ENCODE measurements around the gene GTSF1L. TPM values are rescaled to one million over a fixed set of nuclear protein-coding genes. Genes with fewer than 3 reads are reported as not detected.

GTSF1L gene
- total RNA-seq, 1 experiment from 2014 or later: not detected

DNA sequence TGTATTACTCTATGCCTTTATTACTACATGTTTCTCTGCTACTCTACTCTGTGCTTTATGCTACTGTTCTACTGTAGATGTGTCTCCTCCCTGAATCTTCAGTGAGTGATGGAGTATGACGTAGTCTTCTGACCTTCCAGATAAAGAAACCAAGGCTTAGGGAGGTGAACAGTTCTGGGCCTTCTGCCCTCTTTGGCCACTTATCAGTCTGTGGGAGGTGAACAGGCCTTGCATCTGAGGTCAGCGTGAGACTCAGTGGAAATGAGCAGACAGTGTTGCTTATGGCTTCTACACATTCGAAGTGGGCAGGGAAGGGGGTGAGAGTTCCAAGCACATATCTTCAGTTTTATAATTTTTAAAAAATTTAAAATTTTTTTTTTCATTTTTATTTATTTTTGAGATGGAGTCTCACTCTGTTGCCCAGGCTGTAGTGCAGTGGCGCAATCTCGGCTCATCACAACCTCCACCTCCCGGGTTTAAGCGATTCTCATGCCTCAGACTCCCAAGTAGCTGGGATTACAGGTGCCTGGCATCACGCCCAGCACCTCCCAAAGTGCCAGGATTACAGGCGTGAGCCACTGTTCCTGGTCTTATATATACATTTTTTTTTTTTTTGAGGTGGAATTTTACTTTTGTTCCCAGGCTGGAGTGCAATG, 35.7 kb downstream of the GTSF1L start:
- H3K9me3 ChIP-seq (replicated peaks): no peaks in the 10 kb centered on the region
- no peaks in the 10 kb centered on the region for H3K4me1 ChIP-seq (replicated peaks)
- H3K4me3 ChIP-seq: no peak overlapping the region
- no peaks in the 10 kb centered on the region for H3K27me3 ChIP-seq (replicated peaks)
- no peak overlapping the region for H3K27ac ChIP-seq
- H3K36me3 ChIP-seq: peaks cover 67% of the 10 kb centered on the region
- DNase-seq (ENCODE audit: low read depth in 1 of 2, low spot score in 2 of 2): no peak

DNA sequence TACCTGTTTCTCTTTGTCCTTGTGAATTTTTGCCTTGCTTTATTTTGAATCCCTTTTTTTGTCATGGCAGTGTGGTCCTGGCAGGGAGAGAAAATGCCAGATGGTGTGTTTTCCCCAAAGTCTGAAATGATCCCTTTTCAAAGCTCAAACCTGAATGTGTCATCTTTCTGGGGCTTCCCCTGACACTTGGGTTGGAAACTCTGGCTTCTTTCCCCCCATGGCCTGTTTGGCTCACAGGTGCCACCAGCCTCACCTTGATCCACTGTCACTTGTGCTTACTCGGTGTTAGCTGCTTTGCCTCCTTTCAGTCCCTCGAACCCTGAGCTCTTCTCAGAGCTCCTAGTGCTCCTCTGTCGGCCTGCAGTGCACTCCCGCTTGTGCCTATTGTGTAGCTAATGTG, 37.6 kb downstream of the GTSF1L start:
- Histone ChIP-seq H3K27ac (no peak overlapping the region), H3K4me1 (replicated peaks) (no peaks in the 10 kb centered on the region), H3K36me3 (peaks cover 69% of the 10 kb centered on the region), H3K27me3 (replicated peaks) (no peaks in the 10 kb centered on the region), H3K4me3 (no peak overlapping the region), H3K9me3 (replicated peaks) (no peaks in the 10 kb centered on the region)
- DNase-seq (ENCODE audit: low read depth in 1 of 2, low spot score in 2 of 2): no peak

GRCh38 chr20:43686820-43687219, 40.0 kb downstream of the GTSF1L start:
- H3K9me3 ChIP-seq (replicated peaks): no peaks in the 10 kb centered on the region
- no peaks in the 10 kb centered on the region for H3K4me1 ChIP-seq (replicated peaks)
- no peaks in the 10 kb centered on the region for H3K27me3 ChIP-seq (replicated peaks)
- H3K4me3 ChIP-seq: no peak overlapping the region
- H3K36me3 ChIP-seq: peaks cover 67% of the 10 kb centered on the region
- no peak overlapping the region for H3K27ac ChIP-seq
- no peak for DNase-seq (ENCODE audit: low read depth in 1 of 2, low spot score in 2 of 2)

GRCh38 chr20:43682446-43682845, 44.4 kb downstream of the GTSF1L start:
- H3K4me3 ChIP-seq: no peak overlapping the region
- H3K36me3 ChIP-seq: peaks cover 57% of the 10 kb centered on the region
- peaks cover under 1% of the 10 kb centered on the region; the same call in 1 of the 2 replicates for H3K4me1 ChIP-seq (replicated peaks)
- no peaks in the 10 kb centered on the region for H3K27me3 ChIP-seq (replicated peaks)
- H3K27ac ChIP-seq: no peak overlapping the region
- H3K9me3 ChIP-seq (replicated peaks): no peaks in the 10 kb centered on the region
- DNase-seq (ENCODE audit: low read depth in 1 of 2, low spot score in 2 of 2): no peak

- Histone ChIP-seq H3K27ac (no peak overlapping the region), H3K4me3 (no peak overlapping the region), H3K4me1 (replicated peaks) (peaks cover 5% of the 10 kb centered on the region; the same call in 1 of the 2 replicates), H3K27me3 (replicated peaks) (no peaks in the 10 kb centered on the region), H3K36me3 (peaks cover 56% of the 10 kb centered on the region), H3K9me3 (replicated peaks) (no peaks in the 10 kb centered on the region)
- no peak for DNase-seq (ENCODE audit: low read depth in 1 of 2, low spot score in 2 of 2)
These were observed 44.8 kb downstream of the GTSF1L start for GRCh38 chr20:43681991-43682410.

- Histone ChIP-seq H3K36me3 (peaks cover 51% of the 10 kb centered on the region), H3K27ac (no peak overlapping the region), H3K27me3 (replicated peaks) (no peaks in the 10 kb centered on the region)
These were observed 45.3 kb downstream of the GTSF1L start for GRCh38 chr20:43681468-43681942.

DNA sequence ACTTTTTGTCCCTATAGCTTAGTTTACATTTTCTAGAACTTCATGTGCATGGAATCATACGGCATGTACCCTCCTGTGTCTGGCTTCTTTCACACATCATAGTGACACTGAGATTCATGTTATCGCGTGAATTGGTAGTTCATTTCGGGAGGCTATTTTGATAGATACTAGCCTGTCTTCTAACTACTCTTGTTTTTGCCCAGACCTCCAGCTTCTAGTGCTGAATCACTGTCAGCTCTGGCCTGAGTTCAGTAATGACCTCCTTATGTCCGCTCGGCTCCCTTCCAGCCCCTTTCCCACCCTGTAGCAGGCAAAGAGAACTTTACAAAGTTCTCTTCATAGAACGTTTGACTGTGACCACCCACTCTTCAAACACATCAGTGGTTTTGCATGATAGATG, 45.8 kb downstream of the GTSF1L start:
- Histone ChIP-seq H3K4me1 (replicated peaks) (peaks cover 12% of the 10 kb centered on the region), H3K27me3 (replicated peaks) (no peaks in the 10 kb centered on the region), H3K4me3 (no peak overlapping the region), H3K27ac (no peak overlapping the region), H3K36me3 (peaks cover 50% of the 10 kb centered on the region), H3K9me3 (replicated peaks) (no peaks in the 10 kb centered on the region)
- no peak for DNase-seq (ENCODE audit: low read depth in 1 of 2, low spot score in 2 of 2)

More at GRCh38 chr20:43681468-43681942, 45.3 kb downstream of the GTSF1L start:
- Histone ChIP-seq H3K4me1 (replicated peaks) (peaks cover 9% of the 10 kb centered on the region), H3K4me3 (no peak overlapping the region), H3K9me3 (replicated peaks) (no peaks in the 10 kb centered on the region)
- DNase-seq (ENCODE audit: low read depth in 1 of 2, low spot score in 2 of 2): no peak

DNA sequence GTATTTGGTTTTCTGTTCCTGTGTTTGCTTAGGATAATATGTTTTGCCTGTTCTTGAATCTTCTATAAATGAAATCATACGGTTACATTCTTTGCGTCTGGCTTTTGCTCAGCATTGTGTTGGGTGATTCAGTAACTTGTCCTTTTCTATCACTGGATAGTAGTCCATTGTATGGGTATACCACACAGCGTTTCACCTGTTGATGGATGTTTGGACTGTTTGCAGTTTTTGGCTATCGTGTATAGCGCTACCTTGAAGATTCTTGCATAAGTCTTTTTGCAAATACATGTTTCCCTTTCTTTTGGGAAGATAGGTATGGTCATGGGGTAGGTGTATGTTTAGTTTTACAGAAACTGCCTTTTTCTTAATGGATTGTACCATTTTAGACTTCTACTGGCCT, 50.4 kb downstream of the GTSF1L start:
- peaks cover 12% of the 10 kb centered on the region for H3K4me1 ChIP-seq (replicated peaks)
- H3K27me3 ChIP-seq (replicated peaks): no peaks in the 10 kb centered on the region
- H3K9me3 ChIP-seq (replicated peaks): no peaks in the 10 kb centered on the region
- no peak overlapping the region for H3K4me3 ChIP-seq
- H3K36me3 ChIP-seq: peaks cover 49% of the 10 kb centered on the region
- no peak for DNase-seq (ENCODE audit: low read depth in 1 of 2, low spot score in 2 of 2)
- no peak overlapping the region for H3K27ac ChIP-seq

Other genes with a start within 250 kb of the GTSF1L start
- not detected in 2 replicates for gene L3MBTL1, start 219.3 kb downstream of the GTSF1L start, total RNA-seq (2014; rRNA removed; shearing (Covaris generic))
- gene SGK2, start 168.0 kb downstream of the GTSF1L start, total RNA-seq (2014; rRNA removed; shearing (Covaris generic)): not detected in 2 replicates
- gene IFT52, start 136.1 kb downstream of the GTSF1L start, total RNA-seq (2014; rRNA removed; shearing (Covaris generic)): 32.5 and 34.7 TPM in 2 replicates
- 73.6 and 80.8 TPM in 2 replicates for gene MYBL2, start 59.9 kb downstream of the GTSF1L start, total RNA-seq (2014; rRNA removed; shearing (Covaris generic))
- gene TOX2, start 187.8 kb upstream of the GTSF1L start, total RNA-seq (2014; rRNA removed; shearing (Covaris generic)): 6.2 TPM in 2 replicates

Data from SJSA1 (cell line).